HT-29 (cell line): Measurements from ENCODE around the gene UGT1A4. TPM values are rescaled to one million over a fixed set of nuclear protein-coding genes. Genes with fewer than 3 reads are reported as not detected.
A peak's percentile ranks its signal among the peaks of the same experiment; 100 is the strongest.
"Not testable (repeated sequence)": the region's sequence is repeated elsewhere in the genome, so short reads cannot be mapped to it uniquely, and the experiment has no call there.

Experiments used
- DNase-seq: peaks from one replicate; pipeline ENCODE4 v3.0.0-alpha.2; 2015; ENCODE audit warnings: low spot score
- total RNA-seq: library from RNA; depleted of rRNA; stranded (reverse); fragments of >200 nt; shearing (Covaris generic); gene quantifications from 2 replicates; pipeline ENCODE4 v1.2.3, GENCODE V29; 2014

Gene UGT1A4
- total RNA-seq, 1 experiment from 2014 or later = 3.4 TPM

- DNase-seq = no peak
These were observed 19.0 kb upstream of the UGT1A4 start for GRCh38 chr2:233699424-233700027.

- DNase-seq = peak; percentile 75
These were observed 18.4 kb upstream of the UGT1A4 start for GRCh38 chr2:233700028-233700635.

- DNase-seq = not testable (repeated sequence)
These were observed 17.7 kb upstream of the UGT1A4 start for GRCh38 chr2:233700842-233701241.

- no peak for DNase-seq
These were observed 16.3 kb upstream of the UGT1A4 start for GRCh38 chr2:233702238-233702637.

GRCh38 chr2:233705911-233706506 is 12.5 kb upstream of the UGT1A4 start:
- DNase-seq = no peak

GRCh38 chr2:233706720-233707119 is 11.8 kb upstream of the UGT1A4 start:
- no peak for DNase-seq

GRCh38 chr2:233707940-233708644 is 10.4 kb upstream of the UGT1A4 start:
- DNase-seq = no peak

- no peak for DNase-seq
These were observed 9.6 kb upstream of the UGT1A4 start for GRCh38 chr2:233708942-233709341.

GRCh38 chr2:233711312-233712008 is 7.1 kb upstream of the UGT1A4 start:
- DNase-seq = peak; percentile 92

- no peak for DNase-seq
These were observed 5.8 kb upstream of the UGT1A4 start, which contains the start of gene UGT1A5 for GRCh38 chr2:233712611-233713261. UGT1A5 (plus strand) TSS chr2:233712907; CDS start chr2:233712992, 85 bp downstream.

GRCh38 chr2:233713262-233713615 is 5.3 kb upstream of the UGT1A4 start:
- DNase-seq = no peak

- DNase-seq = no peak
These were observed 4.4 kb upstream of the UGT1A4 start for GRCh38 chr2:233714121-233714520.

- no peak for DNase-seq
These were observed 10.3 kb downstream of the UGT1A4 start, which contains the start of gene UGT1A3 for GRCh38 chr2:233728723-233729301. UGT1A3 (plus strand) TSS chr2:233729042; CDS start chr2:233729127, 85 bp downstream.

GRCh38 chr2:233736868-233737653 is 18.5 kb downstream of the UGT1A4 start:
- not testable (repeated sequence) for DNase-seq

- DNase-seq = no peak
These were observed 22.3 kb downstream of the UGT1A4 start for GRCh38 chr2:233740870-233741269.

GRCh38 chr2:233743464-233744259 is 25.1 kb downstream of the UGT1A4 start:
- DNase-seq = no peak

- no peak for DNase-seq
These were observed 26.7 kb downstream of the UGT1A4 start for GRCh38 chr2:233745073-233745755.

GRCh38 chr2:233745838-233746237 is 27.3 kb downstream of the UGT1A4 start:
- DNase-seq = not testable (repeated sequence)
